Breast epithelium (tissue), 4 donors: ENCODE data around the gene RAB27A. TPM values are rescaled to one million over a fixed set of nuclear protein-coding genes. Genes with fewer than 3 reads are reported as not detected.

Experiments used
- DNase-seq, 2 donors: peaks; one replicate each; pipeline ENCODE4 v3.0.0-alpha.2; 2019; ENCODE audit warnings: low spot score in 2 of 2
- H3K27ac ChIP-seq, 2 donors: fragments of 200-600 bp; sonication (generic) in 1 of 2; one replicate each; pipeline ENCODE4 v1.5.1; 2016 to 2019; ENCODE audit warnings: mild to moderate bottlenecking in 1 of 2
- H3K27me3 ChIP-seq, 2 donors: fragments of 200-600 bp; sonication (generic) in 1 of 2; one replicate each; pipeline versions ENCODE4 v1.5.1 to v1.6.0; 2017 to 2019; ENCODE audit warnings: control low read depth in 1 of 2, mild to moderate bottlenecking in 1 of 2
- H3K36me3 ChIP-seq: fragments of 200-600 bp; one replicate; pipeline ENCODE4 v1.5.1; 2019
- H3K4me1 ChIP-seq, 2 donors: fragments of 200-600 bp; sonication (generic); one replicate each; pipeline ENCODE4 v1.5.1; 2016 to 2019; ENCODE audit warnings: control low read depth in 1 of 2
- H3K4me3 ChIP-seq, 3 donors: fragments of 200-600 bp; sonication (generic); 1 replicate in 2 of 3; 2 replicates in 1 of 3; pipeline ENCODE4 v1.5.1; 2016 to 2019; ENCODE audit warnings: mild to moderate bottlenecking in 3 of 3, moderate library complexity in 2 of 3
- H3K9me3 ChIP-seq, 2 donors: fragments of 200-600 bp; sonication (generic) in 1 of 2; one replicate each; pipeline ENCODE4 v1.5.1; 2016 to 2019; ENCODE audit warnings: control low read depth in 1 of 2
- CTCF ChIP-seq, 3 donors: fragments of 450-650 bp; IDR thresholded peaks; one replicate each; pipeline ENCODE4 v1.5.1; 2016 to 2017; ENCODE audit warnings: antibody characterized with exemption in 3 of 3, mild to moderate bottlenecking in 3 of 3, moderate library complexity in 3 of 3
- POLR2A ChIP-seq: fragments of 450-650 bp; IDR thresholded peaks from one replicate; pipeline ENCODE4 v1.6.1; 2016; ENCODE audit warnings: antibody characterized with exemption, mild to moderate bottlenecking, moderate library complexity
- POLR2AphosphoS5 ChIP-seq, 3 donors: sonication (generic); formaldehyde crosslinking; IDR thresholded peaks; one replicate each; pipeline ENCODE4 v1.6.1; 2017; ENCODE audit warnings: antibody characterized with exemption in 3 of 3
- intact Hi-C: fragments of 100-400 bp; cut with DNase I; formaldehyde crosslinking; loops from one replicate; pipeline ENCODE4 v1.15.1; 2023; ENCODE audit warnings: low total_unique reads
- total RNA-seq, 3 donors: library from RNA; depleted of rRNA; stranded (reverse); fragments of >200 nt; gene quantifications; one replicate each; pipeline ENCODE4 v1.1.0, GENCODE V29; 2016

Gene RAB27A
- total RNA-seq, 3 donors from 2014 or later, result 7.4 to 21.3 (median 18.3) TPM

- no peaks in the 10 kb centered on the region for H3K4me1 ChIP-seq
- H3K4me3 ChIP-seq, result no peak overlapping the region
- H3K27me3 ChIP-seq, result no peaks in the 10 kb centered on the region
- H3K36me3 ChIP-seq, result no peaks in the 10 kb centered on the region
- DNase-seq, result no peak
- intact Hi-C loops, result no loop called here
- H3K9me3 ChIP-seq, result no peaks in the 10 kb centered on the region
- no peak for TF ChIP-seq CTCF (IDR thresholded peaks at IDR 0.05)
- TF ChIP-seq POLR2AphosphoS5 (IDR thresholded peaks at IDR 0.05), result no peak
- TF ChIP-seq POLR2A, result no peak
- no peak overlapping the region for H3K27ac ChIP-seq
Measured at GRCh38 chr15:55230953-55231352, 58.7 kb downstream of the RAB27A start.

GRCh38 chr15:55230051-55230670 lies 59.5 kb downstream of the RAB27A start:
- Histone ChIP-seq H3K4me3 (no peak overlapping the region), H3K27ac (no peak overlapping the region), H3K4me1 (no peaks in the 10 kb centered on the region), H3K27me3 (no peaks in the 10 kb centered on the region), H3K9me3 (no peaks in the 10 kb centered on the region), H3K36me3 (no peaks in the 10 kb centered on the region)
- no peak for TF ChIP-seq POLR2A
- TF ChIP-seq POLR2AphosphoS5 (IDR thresholded peaks at IDR 0.05), result no peak
- no peak for TF ChIP-seq CTCF (IDR thresholded peaks at IDR 0.05)
- intact Hi-C loops, result no loop called here
- no peak for DNase-seq

GRCh38 chr15:55226127-55226526 lies 63.5 kb downstream of the RAB27A start:
- Histone ChIP-seq H3K4me3 (no peak overlapping the region), H3K9me3 (no peaks in the 10 kb centered on the region), H3K4me1 (no peaks in the 10 kb centered on the region), H3K27me3 (no peaks in the 10 kb centered on the region), H3K27ac (no peak overlapping the region), H3K36me3 (no peaks in the 10 kb centered on the region)
- TF ChIP-seq POLR2A (no peak), CTCF (IDR thresholded peaks at IDR 0.05) (no peak), POLR2AphosphoS5 (IDR thresholded peaks at IDR 0.05) (no peak)
- intact Hi-C loops, result loop anchor here (10.0 kb wide), 1 partner anchor 59 kb away; the partner anchor contains the start of gene RAB27A
- no peak for DNase-seq

GRCh38 chr15:55224892-55225291 lies 64.7 kb downstream of the RAB27A start:
- H3K4me3 ChIP-seq, result no peak overlapping the region
- no peak for DNase-seq
- TF ChIP-seq POLR2AphosphoS5 (IDR thresholded peaks at IDR 0.05) (no peak), CTCF (IDR thresholded peaks at IDR 0.05) (no peak), POLR2A (no peak)
- intact Hi-C loops, result loop anchor here (10.0 kb wide), 1 partner anchor 60 kb away; the partner anchor contains the start of gene RAB27A
- H3K9me3 ChIP-seq, result no peaks in the 10 kb centered on the region
- H3K36me3 ChIP-seq, result no peaks in the 10 kb centered on the region
- H3K4me1 ChIP-seq, result no peaks in the 10 kb centered on the region
- H3K27ac ChIP-seq, result no peak overlapping the region
- no peaks in the 10 kb centered on the region for H3K27me3 ChIP-seq

- intact Hi-C loops, result loop anchor here (10.0 kb wide), 1 partner anchor 62 kb away; the partner anchor contains the start of gene RAB27A
Measured at GRCh38 chr15:55222588-55222987, 67.0 kb downstream of the RAB27A start.

More at GRCh38 chr15:55222588-55222987, 67.0 kb downstream of the RAB27A start:
- DNase-seq, result no peak
- no peaks in the 10 kb centered on the region for H3K4me1 ChIP-seq
- no peak overlapping the region for H3K4me3 ChIP-seq
- no peaks in the 10 kb centered on the region for H3K9me3 ChIP-seq
- peak overlapping the region in 1 of 2 donors; percentile 95 for H3K27ac ChIP-seq
- TF ChIP-seq CTCF (IDR thresholded peaks at IDR 0.05), result no peak
- TF ChIP-seq POLR2AphosphoS5 (IDR thresholded peaks at IDR 0.05), result no peak
- TF ChIP-seq POLR2A, result no peak
- H3K36me3 ChIP-seq, result no peaks in the 10 kb centered on the region
- H3K27me3 ChIP-seq, result no peaks in the 10 kb centered on the region
